K562 (cell line): ENCODE results near the gene UBL3. TPM values are rescaled to one million over a fixed set of nuclear protein-coding genes. Genes with fewer than 3 reads are reported as not detected.

Experiments used
- ATAC-seq: fragments of 200-7000 bp; cut with Tn5 transposase; 3 replicates; pipeline ENCODE4 v1.9.1; 2020; ENCODE audit warnings: moderate library complexity
- BruUV-seq: library from RNA; stranded (reverse); fragments of 400-500 nt; replicated peaks from 2 replicates; lab custom pipeline; 2021; lab: Mats Ljungman, UMichigan
- CTCF ChIA-PET: fragments of 300-600 bp; formaldehyde crosslinking; extraction: SDS; loops from one replicate; lab custom pipeline; 2021; ENCODE audit warnings: low intra/inter-chr PET ratio; lab: Yijun Ruan, JAX
- POLR2A ChIA-PET: fragments of 300-600, 350-650 bp; sonication (Branson Sonifier 250); formaldehyde crosslinking; extraction: SDS; loops from one replicate; lab custom pipeline; 2021; ENCODE audit warnings: antibody characterized with exemption, inconsistent platforms; lab: Yijun Ruan, JAX
- DNase-seq, 4 experiments: peaks; one replicate each; pipeline versions ENCODE4 v3.0.0 to v3.0.0-alpha.2; 2011 to 2018; ENCODE audit warnings: low spot score in 3 of 4, mixed read lengths in 3 of 4; ENCODE audit errors: extremely low read depth in 1 of 4
- FAIRE-seq: peaks from 2 replicates; lab custom pipeline; 2011; peaks lifted over from hg19 to GRCh38; lab: Jason Lieb, UNC
- H2AFZ ChIP-seq: 2 replicates; pipeline ENCODE4 v1.6.0; 2011; ENCODE audit warnings: low read depth, low read length, control low read depth, inconsistent platforms
- H3K27ac ChIP-seq: fragments of 200-600 bp; 3 replicates; pipeline ENCODE4 v1.8.0; 2011; ENCODE audit warnings: low read depth, mild to moderate bottlenecking, control low read depth, inconsistent platforms, low read length, moderate library complexity, mixed read lengths; ENCODE audit errors: extremely low read depth
- H3K27me3 ChIP-seq, 2 experiments: fragments of 300-600 bp in 1 of 2; 2 replicates in 1 of 2; 3 replicates in 1 of 2; pipeline versions ENCODE4 v1.6.0 to v1.8.0; 2011; ENCODE audit warnings: inconsistent platforms in 2 of 2, low read length in 2 of 2, mild to moderate bottlenecking in 1 of 2, mixed read lengths in 1 of 2, moderate library complexity in 1 of 2; ENCODE audit not compliant: control insufficient read depth in 2 of 2, insufficient read depth in 2 of 2
- H3K36me3 ChIP-seq: fragments of 300-600 bp; 3 replicates; pipeline ENCODE4 v1.8.0; 2011; ENCODE audit warnings: mild to moderate bottlenecking, low read length, inconsistent platforms; ENCODE audit not compliant: control insufficient read depth, insufficient read depth
- H3K4me1 ChIP-seq, 2 experiments: fragments of 200-600 bp in 1 of 2; replicated peaks in 1 of 2; 2 replicates in 1 of 2; 3 replicates in 1 of 2; pipeline versions ENCODE4 v1.5.1 to v1.8.0; 2011; ENCODE audit warnings: inconsistent platforms in 2 of 2, low read length in 2 of 2, mild to moderate bottlenecking in 1 of 2, mixed read lengths in 1 of 2, moderate library complexity in 1 of 2; ENCODE audit not compliant: control insufficient read depth in 2 of 2, insufficient read depth in 2 of 2
- H3K4me2 ChIP-seq: 2 replicates; pipeline ENCODE4 v1.6.1; 2011; ENCODE audit warnings: low read length, control low read depth, inconsistent platforms, mixed read lengths; ENCODE audit not compliant: insufficient read depth
- H3K4me3 ChIP-seq: fragments of 200-600 bp; sonication (generic), shearing (Covaris generic); 2 replicates; pipeline ENCODE4 v1.5.1; 2016; ENCODE audit warnings: control low read depth, inconsistent platforms
- H3K79me2 ChIP-seq: fragments of 200-600 bp; 3 replicates; pipeline ENCODE4 v1.8.0; 2011; ENCODE audit warnings: low read length, inconsistent platforms; ENCODE audit not compliant: control insufficient read depth, insufficient read depth
- H3K9ac ChIP-seq, 2 experiments: 2 replicates each; pipeline versions ENCODE4 v1.6.0 to v1.6.1; 2011; ENCODE audit warnings: low read depth in 2 of 2, low read length in 2 of 2, control low read depth in 1 of 2, inconsistent platforms in 1 of 2, mild to moderate bottlenecking in 1 of 2, mixed read lengths in 1 of 2; ENCODE audit not compliant: insufficient read depth in 1 of 2
- H3K9me1 ChIP-seq: one replicate; pipeline ENCODE4 v1.6.0; 2011; ENCODE audit warnings: inconsistent platforms, mild to moderate bottlenecking, low read length, moderate library complexity; ENCODE audit not compliant: control insufficient read depth, insufficient read depth
- H3K9me3 ChIP-seq: replicated peaks from 2 replicates; pipeline ENCODE4 v1.5.1; 2011; ENCODE audit warnings: low read depth, low read length, inconsistent platforms; ENCODE audit not compliant: control insufficient read depth, insufficient read depth
- H4K20me1 ChIP-seq: replicated peaks from 2 replicates; pipeline ENCODE4 v1.6.1; 2011; ENCODE audit warnings: low read length, inconsistent platforms, mixed read lengths; ENCODE audit not compliant: control insufficient read depth, insufficient read depth
- CHD2 ChIP-seq: IDR thresholded peaks from 2 replicates; pipeline ENCODE4 v1.6.1; 2011; ENCODE audit warnings: low read depth, low read length
- E2F5 ChIP-seq: sonication (generic); formaldehyde crosslinking; IDR thresholded peaks from 2 replicates; pipeline ENCODE4 v1.8.0; 2022; ENCODE audit warnings: mild to moderate bottlenecking, missing genetic modification reagents
- HES1 ChIP-seq: fragments of 450-650 bp; IDR thresholded peaks from 2 replicates; pipeline ENCODE4 v1.6.1; 2016; ENCODE audit warnings: low read depth, mild to moderate bottlenecking, moderate library complexity
- MAX ChIP-seq: sonication (generic); formaldehyde crosslinking; IDR thresholded peaks from 2 replicates; pipeline ENCODE4 v1.9.0; 2022; ENCODE audit warnings: mild to moderate bottlenecking, missing genetic modification reagents
- MBD2 ChIP-seq: sonication (generic); IDR thresholded peaks from 2 replicates; pipeline ENCODE4 v1.6.1; 2016; ENCODE audit warnings: low read depth, borderline replicate concordance
- MEF2D ChIP-seq: conservative IDR thresholded peaks from 2 replicates; pipeline ENCODE4 v1.6.1; 2016; ENCODE audit warnings: low read depth, missing genetic modification characterization, missing compliant biosample characterization
- OTX1 ChIP-seq: fragments of 450-650 bp; formaldehyde crosslinking; IDR thresholded peaks from 2 replicates; pipeline ENCODE4 v1.4.0; 2022; ENCODE audit warnings: mild to moderate bottlenecking
- SMARCE1 ChIP-seq: fragments of 450-650 bp; IDR thresholded peaks from 2 replicates; pipeline ENCODE4 v1.7.1; 2016; ENCODE audit warnings: mild to moderate bottlenecking
- THAP7 ChIP-seq: fragments of 250-450 bp; sonication (Bioruptor Pico); IDR thresholded peaks from 2 replicates; pipeline ENCODE4 v1.5.0; 2021
- ZC3H8 ChIP-seq: fragments of 450-650 bp; IDR thresholded peaks from 2 replicates; pipeline ENCODE4 v1.6.1; 2017
- ZNF583 ChIP-seq: fragments of 250-450 bp; sonication (Bioruptor Pico); IDR thresholded peaks from 2 replicates; pipeline ENCODE4 v1.4.0; 2020
- WGBS: fragments of 100-300 bp; shearing (Covaris generic); methylation state at CpG from one replicate; pipeline ENCODE4 v1.1.6; 2016; ENCODE audit warnings: low coverage, mixed read lengths; ENCODE audit not compliant: insufficient coverage; ENCODE audit errors: missing lambda C conversion rate; 5-methylcytosine and 5-hydroxymethylcytosine counted together
- in situ Hi-C: fragments of 300-500 bp; cut with MboI; formaldehyde crosslinking; loops from 4 replicates; pipeline ENCODE4 v1.15.0; 2018; ENCODE audit warnings: inconsistent platforms, mixed read lengths
- intact Hi-C: fragments of 100-400 bp; cut with micrococcal nuclease; formaldehyde crosslinking; loops from 2 replicates; pipeline ENCODE4 v1.14.2; 2022
- polyA plus RNA-seq, 8 experiments: library from polyadenylated mRNA; depleted of rRNA in 4 of 8; stranded (reverse) in 5 of 8; unstranded in 3 of 8; fragments of >200 nt; fragmentation: Nextera tagmentation in 2 of 8; fragmentation: Illumina TruSeq in 1 of 8; extraction: Ambion mirVana in 2 of 8; extraction: Trizol in 1 of 8; gene quantifications; 2 replicates each; pipeline versions ENCODE4 v1.2.1 to v1.2.3, GENCODE V29; 2011 to 2014; ENCODE audit warnings: inconsistent platforms in 1 of 8, missing spikeins in 1 of 8
- total RNA-seq, 7 experiments: library from RNA; depleted of rRNA in 6 of 7; stranded (reverse); fragments of >200 nt in 6 of 7; fragmentation: Illumina TruSeq in 2 of 7; extraction: Trizol in 2 of 7; gene quantifications; 2 replicates each; pipeline versions ENCODE4 v1.2.1 to v1.2.3, GENCODE V29; 2011 to 2021; ENCODE audit warnings: low replicate concordance in 1 of 7

The UBL3 gene
- total and polyA plus RNA-seq, 9 of the 15 experiments (the other 6 are each of a cell fraction or from before 2014, with no cell fraction given) = 0.64 to 2.4 (median 1.8) TPM

- no peaks in the 10 kb centered on the region for H4K20me1 ChIP-seq
- no peak overlapping the region for H3K4me3 ChIP-seq
- no peak overlapping the region for H3K27ac ChIP-seq
- H3K27me3 ChIP-seq = peaks cover 0 to 5% of the 10 kb centered on the region in 2 experiments; a peak in 2 of 5 replicates
- H3K4me1 ChIP-seq = no peaks in the 10 kb centered on the region
- in situ Hi-C loops (no loop called here), intact Hi-C loops (no loop called here)
- no peak for ATAC-seq
- H3K79me2 ChIP-seq = no peaks in the 10 kb centered on the region
- TF ChIP-seq HES1 (no peak), MBD2 (no peak), E2F5 (no peak), ZC3H8 (no peak), CHD2 (no peak), OTX1 (no peak), THAP7 (CRISPR knock-in tag) (no peak), MEF2D (tag) (no peak), SMARCE1 (no peak), ZNF583 (CRISPR knock-in tag) (no peak), MAX (CRISPR knock-in tag) (no peak)
- no peak for DNase-seq
- ChIA-PET CTCF (no interaction called here), POLR2A (no interaction called here)
- H3K9me1 ChIP-seq = no peaks in the 10 kb centered on the region
- no peaks in the 10 kb centered on the region for H3K9me3 ChIP-seq
- no peaks in the 10 kb centered on the region for H3K36me3 ChIP-seq
- no peak overlapping the region for H3K4me2 ChIP-seq
- no peak overlapping the region for H2AFZ ChIP-seq
- 0% methylated on average over 10 of the region's 10 CpGs for WGBS
- FAIRE-seq = no peak
- H3K9ac ChIP-seq = no peak overlapping the region
- BruUV-seq = no TSS peak
Measured at GRCh38 chr13:29892151-29892550, 41.7 kb upstream of the UBL3 start.
